OCI-LY1 (cell line): ENCODE data around the gene TUBA1B.

Experiments used
- H2AFZ ChIP-seq: fragments of 200-600 bp; sonication (generic), shearing (Covaris generic); 2 replicates; pipeline ENCODE4 v1.6.0; 2014; ENCODE audit warnings: antibody characterized with exemption, mild to moderate bottlenecking, low read length
- H3F3A ChIP-seq: fragments of 200-600 bp; sonication (generic), shearing (Covaris generic); 2 replicates; pipeline ENCODE4 v1.6.0; 2014; ENCODE audit warnings: mild to moderate bottlenecking, antibody characterized with exemption, low read length, moderate library complexity; ENCODE audit not compliant: insufficient read depth
- H3K27ac ChIP-seq: fragments of 200-600 bp; sonication (generic); 2 replicates; pipeline ENCODE4 v1.5.1; 2014; ENCODE audit warnings: low read length, mixed run types, mild to moderate bottlenecking, low read depth; ENCODE audit not compliant: poor library complexity, severe bottlenecking
- H3K27me3 ChIP-seq: fragments of 200-600 bp; sonication (generic); 2 replicates; pipeline ENCODE4 v1.6.0; 2014; ENCODE audit warnings: antibody characterized with exemption, mild to moderate bottlenecking, low read length, moderate library complexity; ENCODE audit not compliant: insufficient read depth
- H3K36me3 ChIP-seq: fragments of 200-600 bp; sonication (generic); 2 replicates; pipeline ENCODE4 v1.6.1; 2014; ENCODE audit warnings: mild to moderate bottlenecking, antibody characterized with exemption, low read length, moderate library complexity, mixed read lengths; ENCODE audit not compliant: insufficient read depth
- H3K4me1 ChIP-seq: fragments of 200-600 bp; sonication (generic); 2 replicates; pipeline ENCODE4 v1.5.1; 2014; ENCODE audit warnings: mild to moderate bottlenecking, low read length, moderate library complexity; ENCODE audit not compliant: insufficient read depth, severe bottlenecking
- H3K4me2 ChIP-seq: fragments of 200-600 bp; sonication (generic), shearing (Covaris generic); 2 replicates; pipeline ENCODE4 v1.6.1; 2014; ENCODE audit warnings: low read length
- H3K4me3 ChIP-seq: fragments of 200-600 bp; sonication (generic); 2 replicates; pipeline ENCODE4 v1.5.1; 2014; ENCODE audit warnings: low read length, low read depth, mild to moderate bottlenecking, mixed read lengths; ENCODE audit not compliant: poor library complexity, severe bottlenecking
- H3K79me2 ChIP-seq: fragments of 200-600 bp; shearing (Covaris generic); 2 replicates; pipeline ENCODE4 v1.6.1; 2016; ENCODE audit warnings: mixed run types, low read length, mixed read lengths; ENCODE audit not compliant: insufficient read depth
- H3K9ac ChIP-seq: fragments of 200-600 bp; sonication (generic), shearing (Covaris generic); 2 replicates; pipeline ENCODE4 v1.6.1; 2014; ENCODE audit warnings: mild to moderate bottlenecking, low read length, mixed read lengths
- H3K9me2 ChIP-seq: fragments of 200-600 bp; sonication (generic), shearing (Covaris generic); 2 replicates; pipeline ENCODE4 v1.6.1; 2014; ENCODE audit warnings: low read depth, mild to moderate bottlenecking, low read length, mixed read lengths
- H3K9me3 ChIP-seq: fragments of 200-600 bp; shearing (Covaris generic); 2 replicates; pipeline ENCODE4 v1.6.1; 2014; ENCODE audit warnings: low read length, mixed read lengths
- H4K20me1 ChIP-seq: fragments of 200-600 bp; sonication (generic), shearing (Covaris generic); 2 replicates; pipeline ENCODE4 v1.6.0; 2016; ENCODE audit warnings: mild to moderate bottlenecking, low read length; ENCODE audit not compliant: insufficient read depth
- EZH2 ChIP-seq: fragments of 200-600 bp; sonication (generic), shearing (Covaris generic); IDR thresholded peaks from 2 replicates; pipeline ENCODE4 v1.8.0; 2017; ENCODE audit warnings: borderline replicate concordance, mixed run types, mild to moderate bottlenecking, antibody characterized with exemption, low read length, moderate library complexity, mixed read lengths
- TF ChIP-seq, protein P1 (sequence below): fragments of 200-600 bp; sonication (generic), shearing (Covaris generic); IDR thresholded peaks from 2 replicates; pipeline ENCODE4 v1.5.1; 2017; ENCODE audit warnings: mild to moderate bottlenecking, antibody characterized with exemption, low read length, moderate library complexity, mixed read lengths

TUBA1B gene

GRCh38 chr12:49110464-49111155 lies 20.6 kb downstream of the TUBA1B start, which contains the start of gene LMBR1L:
Gene LMBR1L (minus strand): TSS chr12:49110847. CDS start chr12:49110555, 292 bp downstream.
- peak within 1 kb of the TSS; percentile 88 for H3K9ac ChIP-seq
- H3K9me3 ChIP-seq = no peaks in the 10 kb centered on the region
- peak within 1 kb of the TSS; percentile 92 for H3K4me3 ChIP-seq
- no peaks in the 10 kb centered on the region for H3K79me2 ChIP-seq
- H3F3A ChIP-seq = no peaks in the 10 kb centered on the region
- H3K4me1 ChIP-seq = peaks cover 19% of the 10 kb centered on the region
- peak within 1 kb of the TSS; percentile 81 for H2AFZ ChIP-seq
- H3K27me3 ChIP-seq = no peaks in the 10 kb centered on the region
- no peaks in the 10 kb centered on the region for H4K20me1 ChIP-seq
- no peaks in the 10 kb centered on the region for H3K36me3 ChIP-seq
- H3K9me2 ChIP-seq = no peaks in the 10 kb centered on the region
- peak within 1 kb of the TSS; percentile 58 for H3K27ac ChIP-seq
- no peak for TF ChIP-seq EZH2
- TF ChIP-seq, protein P1, sequence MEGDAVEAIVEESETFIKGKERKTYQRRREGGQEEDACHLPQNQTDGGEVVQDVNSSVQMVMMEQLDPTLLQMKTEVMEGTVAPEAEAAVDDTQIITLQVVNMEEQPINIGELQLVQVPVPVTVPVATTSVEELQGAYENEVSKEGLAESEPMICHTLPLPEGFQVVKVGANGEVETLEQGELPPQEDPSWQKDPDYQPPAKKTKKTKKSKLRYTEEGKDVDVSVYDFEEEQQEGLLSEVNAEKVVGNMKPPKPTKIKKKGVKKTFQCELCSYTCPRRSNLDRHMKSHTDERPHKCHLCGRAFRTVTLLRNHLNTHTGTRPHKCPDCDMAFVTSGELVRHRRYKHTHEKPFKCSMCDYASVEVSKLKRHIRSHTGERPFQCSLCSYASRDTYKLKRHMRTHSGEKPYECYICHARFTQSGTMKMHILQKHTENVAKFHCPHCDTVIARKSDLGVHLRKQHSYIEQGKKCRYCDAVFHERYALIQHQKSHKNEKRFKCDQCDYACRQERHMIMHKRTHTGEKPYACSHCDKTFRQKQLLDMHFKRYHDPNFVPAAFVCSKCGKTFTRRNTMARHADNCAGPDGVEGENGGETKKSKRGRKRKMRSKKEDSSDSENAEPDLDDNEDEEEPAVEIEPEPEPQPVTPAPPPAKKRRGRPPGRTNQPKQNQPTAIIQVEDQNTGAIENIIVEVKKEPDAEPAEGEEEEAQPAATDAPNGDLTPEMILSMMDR = peak; percentile 42
- peak within 1 kb of the TSS; percentile 80 for H3K4me2 ChIP-seq

GRCh38 chr12:49109641-49110463 lies 21.3 kb downstream of the TUBA1B start:
- H3K9me3 ChIP-seq = no peaks in the 10 kb centered on the region
- H3K27me3 ChIP-seq = no peaks in the 10 kb centered on the region
- peaks cover 19% of the 10 kb centered on the region for H3K4me1 ChIP-seq
- no peaks in the 10 kb centered on the region for H3K79me2 ChIP-seq
- H3K27ac ChIP-seq = peak overlapping the region; percentile 58
- H3K4me3 ChIP-seq = peak overlapping the region; percentile 92
- H3K36me3 ChIP-seq = no peaks in the 10 kb centered on the region
- H3K9ac ChIP-seq = peak overlapping the region; percentile 88
- H3K9me2 ChIP-seq = no peaks in the 10 kb centered on the region
- no peaks in the 10 kb centered on the region for H3F3A ChIP-seq
- H3K4me2 ChIP-seq = peak overlapping the region; percentile 80
- no peak overlapping the region for H2AFZ ChIP-seq
- H4K20me1 ChIP-seq = no peaks in the 10 kb centered on the region
- no peak for TF ChIP-seq EZH2
- TF ChIP-seq, protein P1 = no peak

DNA sequence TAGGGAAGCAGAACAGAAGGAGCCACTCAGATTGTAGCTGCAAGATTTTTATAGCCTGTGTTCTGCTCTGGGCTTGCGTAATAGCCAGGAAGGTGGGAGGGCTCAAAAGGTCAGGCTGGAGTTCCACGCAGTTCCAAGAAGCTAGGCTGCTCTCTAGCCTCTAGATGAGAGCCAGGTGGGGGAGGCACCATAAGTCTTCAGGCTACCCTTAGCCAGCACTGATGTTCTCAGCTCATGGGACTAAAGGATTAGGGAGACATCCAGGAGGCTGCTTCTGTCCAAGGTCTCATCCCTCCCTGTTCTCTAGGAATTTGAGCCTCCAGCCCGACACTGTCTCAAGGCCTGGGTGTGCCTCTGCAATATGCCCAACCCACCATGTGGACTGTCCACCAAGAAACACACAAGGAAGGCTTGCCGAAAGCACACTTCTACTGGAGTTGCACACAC lies 22.2 kb downstream of the TUBA1B start:
- H3K4me1 ChIP-seq = peaks cover 19% of the 10 kb centered on the region
- H3K27ac ChIP-seq = no peak overlapping the region
- H3K36me3 ChIP-seq = peaks cover 6% of the 10 kb centered on the region; the same call in 1 of the 2 replicates
- H2AFZ ChIP-seq = no peak overlapping the region
- no peaks in the 10 kb centered on the region for H3K9me2 ChIP-seq
- TF ChIP-seq, protein P1 = no peak
- TF ChIP-seq EZH2 = no peak
- no peaks in the 10 kb centered on the region for H3K27me3 ChIP-seq
- H3K4me3 ChIP-seq = peak overlapping the region; percentile 92
- H3K4me2 ChIP-seq = peak overlapping the region; percentile 80
- H4K20me1 ChIP-seq = no peaks in the 10 kb centered on the region
- H3K9me3 ChIP-seq = no peaks in the 10 kb centered on the region
- no peaks in the 10 kb centered on the region for H3K79me2 ChIP-seq
- H3F3A ChIP-seq = no peaks in the 10 kb centered on the region
- peak overlapping the region; percentile 88; the same call in 1 of the 2 replicates for H3K9ac ChIP-seq
